Endothelial cell of umbilical vein (primary cell): ENCODE data around the gene PSMD3.

Experiments
- EZH2 ChIP-seq: IDR thresholded peaks from 2 replicates; pipeline ENCODE4 v1.6.1; 2012; ENCODE audit warnings: borderline replicate concordance, low read depth, mild to moderate bottlenecking, moderate library complexity, low read length, inconsistent platforms; ENCODE audit not compliant: severe bottlenecking
- JUN ChIP-seq: IDR thresholded peaks from 2 replicates; pipeline ENCODE4 v1.6.1; 2011; ENCODE audit warnings: borderline replicate concordance, low read depth; ENCODE audit not compliant: insufficient read length, insufficient read depth
- POLR2A ChIP-seq: IDR thresholded peaks from 2 replicates; pipeline ENCODE4 v1.6.1; 2012; ENCODE audit warnings: low read depth, mild to moderate bottlenecking, control low read depth, low read length
- POLR2AphosphoS5 ChIP-seq: IDR thresholded peaks from 2 replicates; pipeline ENCODE4 v1.6.1; 2012; ENCODE audit warnings: low read depth, mild to moderate bottlenecking, control low read depth, low read length, moderate library complexity; ENCODE audit not compliant: insufficient read depth
- TF ChIP-seq, protein P1 (sequence below), 2 donors: IDR thresholded peaks; 1 replicate in 1 of 2; 2 replicates in 1 of 2; pipeline ENCODE4 v1.5.1; 2011; ENCODE audit warnings: low read length in 2 of 2, mild to moderate bottlenecking in 2 of 2, moderate library complexity in 2 of 2, control low read depth in 1 of 2, inconsistent platforms in 1 of 2, low read depth in 1 of 2; ENCODE audit not compliant: insufficient read depth in 1 of 2; ENCODE audit errors: extremely low read depth in 1 of 2
- TF ChIP-seq, protein P2 (sequence below): IDR thresholded peaks from 2 replicates; pipeline ENCODE4 v1.6.1; 2011; ENCODE audit not compliant: insufficient read depth, insufficient read length

DNA sequence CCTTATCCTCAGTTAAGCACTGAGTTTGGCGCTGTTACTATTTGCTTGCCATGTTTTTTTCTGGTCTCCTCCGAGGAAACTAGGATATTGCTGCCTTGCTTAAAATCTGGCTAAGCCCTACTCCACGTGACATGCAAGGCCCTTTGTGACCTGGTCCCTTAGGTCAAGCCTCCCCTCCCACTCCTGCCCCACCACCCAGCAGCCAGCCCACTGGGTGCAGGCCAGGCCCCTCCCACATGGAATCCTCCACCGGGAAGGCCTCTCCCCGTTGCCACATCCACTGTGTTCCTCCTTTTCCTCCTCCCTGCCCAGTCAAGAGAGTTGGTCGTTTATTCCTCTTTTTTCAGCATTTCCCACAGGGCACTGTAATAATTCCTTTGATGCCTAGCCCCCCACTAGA is 16.2 kb downstream of the PSMD3 start:
- TF ChIP-seq, protein P1, sequence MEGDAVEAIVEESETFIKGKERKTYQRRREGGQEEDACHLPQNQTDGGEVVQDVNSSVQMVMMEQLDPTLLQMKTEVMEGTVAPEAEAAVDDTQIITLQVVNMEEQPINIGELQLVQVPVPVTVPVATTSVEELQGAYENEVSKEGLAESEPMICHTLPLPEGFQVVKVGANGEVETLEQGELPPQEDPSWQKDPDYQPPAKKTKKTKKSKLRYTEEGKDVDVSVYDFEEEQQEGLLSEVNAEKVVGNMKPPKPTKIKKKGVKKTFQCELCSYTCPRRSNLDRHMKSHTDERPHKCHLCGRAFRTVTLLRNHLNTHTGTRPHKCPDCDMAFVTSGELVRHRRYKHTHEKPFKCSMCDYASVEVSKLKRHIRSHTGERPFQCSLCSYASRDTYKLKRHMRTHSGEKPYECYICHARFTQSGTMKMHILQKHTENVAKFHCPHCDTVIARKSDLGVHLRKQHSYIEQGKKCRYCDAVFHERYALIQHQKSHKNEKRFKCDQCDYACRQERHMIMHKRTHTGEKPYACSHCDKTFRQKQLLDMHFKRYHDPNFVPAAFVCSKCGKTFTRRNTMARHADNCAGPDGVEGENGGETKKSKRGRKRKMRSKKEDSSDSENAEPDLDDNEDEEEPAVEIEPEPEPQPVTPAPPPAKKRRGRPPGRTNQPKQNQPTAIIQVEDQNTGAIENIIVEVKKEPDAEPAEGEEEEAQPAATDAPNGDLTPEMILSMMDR (IDR thresholded peaks at IDR 0.05; ENCODE audit: extremely low read depth in 1 of 2, insufficient read depth in 1 of 2, low read depth in 1 of 2, low read length in 2 of 2) = no peak
- TF ChIP-seq JUN (no peak), POLR2AphosphoS5 (no peak), POLR2A (no peak), EZH2 (no peak)
- TF ChIP-seq, protein P2, sequence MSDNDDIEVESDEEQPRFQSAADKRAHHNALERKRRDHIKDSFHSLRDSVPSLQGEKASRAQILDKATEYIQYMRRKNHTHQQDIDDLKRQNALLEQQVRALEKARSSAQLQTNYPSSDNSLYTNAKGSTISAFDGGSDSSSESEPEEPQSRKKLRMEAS = no peak
